DMS53 treated with DMSO at 0.1 percent for 48 hours (cell line): ENCODE measurements around the gene CTH.
"Not testable (repeated sequence)": the region's sequence is repeated elsewhere in the genome, so short reads cannot be mapped to it uniquely, and the experiment has no call there.

ENCODE experiments used
- DNase-seq: peaks from one replicate; lab custom pipeline; 2025; ENCODE audit not compliant: unreplicated experiment; lab: John Stamatoyannopoulos, UW

CTH gene

DNA sequence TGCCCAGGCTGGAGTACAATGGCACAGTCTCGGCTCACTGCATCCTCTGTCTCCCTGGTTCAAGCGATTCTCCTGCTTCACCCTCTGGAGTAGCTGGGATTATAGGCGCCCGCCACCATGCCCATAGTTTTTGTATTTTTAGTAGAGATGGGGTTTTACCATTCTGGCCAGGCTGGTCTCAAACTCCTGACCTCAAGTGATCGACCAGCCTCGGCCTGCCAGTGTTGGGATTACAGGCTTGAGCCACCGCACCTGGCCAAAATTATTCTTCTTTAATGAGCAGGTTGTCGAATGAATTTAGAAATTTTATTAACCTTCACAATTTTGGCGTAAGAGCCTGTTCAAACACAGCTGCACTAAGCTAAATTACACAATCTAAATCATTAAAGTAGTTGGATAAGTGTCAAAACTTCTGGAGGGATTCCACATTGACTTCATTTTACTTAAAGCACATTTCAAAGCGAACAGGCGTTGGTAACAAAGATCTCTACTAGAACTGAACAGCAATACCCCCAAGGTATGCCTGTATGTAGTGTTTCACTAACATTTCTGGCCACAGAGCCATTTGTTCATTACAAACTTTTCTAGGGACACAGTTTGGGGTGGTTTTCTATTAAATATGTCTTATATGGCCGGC lies 5.2 kb upstream of the CTH start:
- no peak for DNase-seq

DNA sequence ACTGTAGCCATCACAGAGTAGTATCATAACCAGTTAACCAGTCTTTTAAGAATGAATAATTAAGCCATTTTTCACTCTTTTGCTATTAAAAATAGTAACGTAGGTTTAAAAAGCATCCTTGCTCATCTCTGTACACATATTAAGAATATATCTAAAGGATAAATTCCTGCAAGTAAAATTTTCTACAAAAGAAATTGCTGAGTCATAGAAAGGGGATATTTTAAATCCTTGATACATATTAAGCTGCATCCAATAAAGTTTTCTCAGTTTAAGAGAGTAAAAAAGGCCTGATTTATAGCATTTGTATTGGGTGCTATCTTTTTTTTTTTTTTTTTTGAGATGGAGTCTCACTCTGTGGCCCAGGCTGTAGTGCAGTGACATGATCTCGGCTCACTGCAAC lies 1.9 kb upstream of the CTH start:
- DNase-seq: no peak

- peak; percentile 64 for DNase-seq
These were observed 334 bp downstream of the CTH start for GRCh38 chr1:70411360-70411844.

GRCh38 chr1:70415882-70416281 lies 4.8 kb downstream of the CTH start:
- DNase-seq: no peak

GRCh38 chr1:70418973-70419734 lies 8.1 kb downstream of the CTH start:
- DNase-seq: not testable (repeated sequence)

- no peak for DNase-seq
These were observed 9.3 kb downstream of the CTH start for GRCh38 chr1:70420320-70420719.

DNA sequence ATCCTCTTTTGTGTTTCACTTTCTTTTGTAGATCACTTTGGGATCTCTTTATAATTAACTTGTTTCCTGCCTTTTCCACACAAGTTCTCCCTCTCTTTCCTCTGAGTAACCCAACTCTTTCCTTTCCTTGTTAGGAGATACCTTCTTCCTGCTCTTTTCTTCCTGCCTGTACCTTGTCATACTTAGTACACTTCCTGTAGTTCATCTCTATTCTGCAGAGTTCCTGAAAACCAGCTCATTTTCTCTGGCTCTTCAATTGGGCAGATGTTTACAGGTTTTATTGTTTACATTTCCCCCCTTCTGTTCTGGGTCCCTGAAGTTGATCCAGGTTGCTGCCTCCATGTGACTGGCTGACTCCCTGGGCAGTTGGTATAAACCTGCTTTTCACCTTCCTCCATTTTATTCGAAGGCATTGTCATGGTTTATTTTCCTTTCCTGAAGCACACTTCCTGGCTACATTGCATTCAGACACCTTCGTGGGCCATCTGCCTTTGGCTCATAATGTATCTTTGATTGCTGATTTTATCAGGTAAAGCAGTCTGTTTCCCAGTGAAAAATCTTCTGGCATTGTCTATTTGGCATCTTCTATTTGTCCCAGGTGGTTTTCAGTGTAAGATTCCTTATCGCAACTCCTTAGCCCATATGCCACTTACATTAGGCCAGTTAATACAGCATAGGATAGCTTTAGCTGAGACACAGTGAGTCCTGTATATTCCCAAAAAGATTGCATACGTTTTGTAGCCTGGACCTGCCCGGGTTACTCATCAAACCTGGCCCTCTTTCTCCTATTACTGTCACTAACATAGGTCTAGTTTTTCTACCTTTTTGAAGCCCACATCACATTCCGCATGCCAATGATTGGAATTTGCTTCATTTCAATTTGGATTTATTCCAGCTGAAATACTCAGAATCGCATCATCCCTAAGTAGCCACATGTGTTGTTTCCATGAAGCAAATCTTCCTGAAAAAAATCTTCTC lies 15.4 kb downstream of the CTH start:
- DNase-seq: peak; percentile 77

- no peak for DNase-seq
These were observed 16.9 kb downstream of the CTH start for GRCh38 chr1:70427976-70428375.

DNA sequence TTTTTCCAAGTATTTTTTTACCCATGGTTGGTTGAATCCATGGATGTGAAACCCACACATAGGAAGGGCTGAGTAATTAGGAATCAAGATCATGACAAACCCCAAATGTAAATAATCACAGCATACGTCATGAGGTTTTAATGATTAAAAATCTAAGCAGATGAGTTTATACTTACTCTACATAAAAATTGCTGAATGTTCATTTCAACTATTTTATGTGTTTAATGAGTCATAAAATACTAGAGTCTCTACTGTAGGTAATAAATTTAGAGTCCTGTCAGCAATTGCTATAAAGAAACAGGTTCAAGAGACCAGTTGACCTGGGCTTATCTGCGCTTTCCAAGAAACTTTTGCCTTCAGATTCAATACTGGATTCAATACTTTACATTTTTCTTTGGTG lies 18.2 kb downstream of the CTH start:
- no peak for DNase-seq

DNA sequence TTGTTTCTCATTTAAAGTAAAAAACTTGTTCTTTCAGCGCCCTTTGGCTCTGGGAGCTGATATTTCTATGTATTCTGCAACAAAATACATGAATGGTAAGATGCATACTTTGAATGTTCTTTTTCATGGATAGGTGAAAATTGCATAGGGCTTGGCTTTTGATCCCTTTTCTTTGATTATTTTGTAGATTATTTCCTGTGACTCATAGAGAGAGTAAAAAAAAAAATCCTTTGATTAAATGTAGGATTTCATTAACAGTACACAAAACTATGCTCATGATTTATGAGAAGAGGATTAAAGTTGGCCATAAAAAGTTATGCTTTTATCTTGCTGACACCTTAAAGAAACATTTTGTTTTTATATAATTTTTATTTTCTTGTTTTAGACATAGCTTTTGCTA lies 18.7 kb downstream of the CTH start:
- DNase-seq: no peak

DNA sequence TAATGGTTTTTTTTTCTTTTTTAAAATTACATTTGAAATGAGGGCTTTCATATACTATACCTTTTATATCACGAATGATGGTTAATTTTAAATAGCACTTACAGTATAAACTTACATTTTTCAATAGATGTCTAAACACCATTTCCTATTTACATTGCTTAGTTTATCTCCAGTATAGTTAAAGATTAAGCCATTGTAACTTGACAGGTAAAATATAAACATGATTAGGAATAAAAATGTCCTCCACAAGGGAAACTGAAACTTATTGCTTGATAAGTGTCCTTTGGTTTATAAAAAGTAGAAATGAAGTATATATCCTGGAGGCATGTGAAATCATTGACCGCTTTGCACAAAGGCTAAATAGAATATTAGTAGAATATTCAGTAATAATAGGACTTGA lies 20.2 kb downstream of the CTH start:
- DNase-seq: no peak

GRCh38 chr1:70431874-70432273 lies 20.8 kb downstream of the CTH start:
- no peak for DNase-seq

DNA sequence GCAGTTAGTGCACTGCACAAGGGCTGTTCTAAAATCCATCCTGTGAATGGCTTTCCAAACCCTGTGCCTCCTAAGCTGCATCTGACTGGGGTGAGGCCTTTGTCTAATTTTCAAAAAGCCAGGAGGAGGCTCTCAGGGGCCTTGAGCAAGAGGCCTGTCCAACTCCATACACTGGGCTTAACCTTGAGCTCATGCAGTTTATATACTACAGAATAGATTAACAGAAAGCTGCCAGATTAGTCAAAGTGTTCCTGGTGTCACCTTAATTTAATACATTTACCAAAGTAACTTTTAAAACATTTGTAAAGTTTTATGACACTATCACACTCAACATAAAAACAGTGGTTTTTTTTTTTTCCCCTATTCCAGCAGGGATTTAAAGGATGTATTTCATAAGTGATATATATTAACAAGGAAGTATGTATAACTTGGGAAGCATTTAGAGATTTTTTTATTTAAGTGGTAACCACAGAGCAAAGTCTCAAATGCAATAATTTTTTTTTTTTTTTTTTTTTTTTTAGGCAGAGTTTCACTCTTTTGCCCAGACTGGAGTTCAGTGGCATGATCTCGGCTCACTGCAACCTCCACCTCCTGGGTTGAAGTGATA lies 23.3 kb downstream of the CTH start:
- DNase-seq: no peak

DNA sequence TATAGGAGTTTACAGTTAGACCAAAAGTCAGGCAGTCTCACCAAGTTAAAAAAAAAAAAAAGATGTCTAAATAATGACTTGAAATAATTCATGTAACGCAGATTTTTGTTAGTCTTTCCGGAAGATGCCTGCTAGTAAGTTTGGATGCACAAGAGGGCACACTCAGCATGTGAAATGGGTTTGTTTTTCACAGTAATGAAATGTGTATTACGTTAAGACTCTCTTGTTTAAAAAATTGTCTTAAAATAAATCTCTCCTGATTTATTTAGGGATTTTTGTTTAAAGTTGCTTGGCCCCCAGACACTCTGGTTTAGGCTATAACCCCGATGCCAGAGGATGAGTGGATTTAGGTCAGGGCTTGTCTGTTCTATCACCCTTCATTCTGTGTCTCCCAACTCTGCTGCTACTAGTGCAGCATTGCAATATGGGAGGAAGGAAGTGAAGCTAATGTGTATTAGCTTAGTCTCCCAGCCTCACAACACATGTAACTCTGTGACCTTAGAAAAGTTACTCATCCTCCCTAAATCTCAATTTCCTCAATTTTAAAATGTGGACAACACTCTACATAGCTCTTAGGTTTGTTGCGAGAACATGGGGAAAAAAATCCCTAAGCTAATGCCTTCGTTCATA lies 25.7 kb downstream of the CTH start:
- DNase-seq: no peak

DNA sequence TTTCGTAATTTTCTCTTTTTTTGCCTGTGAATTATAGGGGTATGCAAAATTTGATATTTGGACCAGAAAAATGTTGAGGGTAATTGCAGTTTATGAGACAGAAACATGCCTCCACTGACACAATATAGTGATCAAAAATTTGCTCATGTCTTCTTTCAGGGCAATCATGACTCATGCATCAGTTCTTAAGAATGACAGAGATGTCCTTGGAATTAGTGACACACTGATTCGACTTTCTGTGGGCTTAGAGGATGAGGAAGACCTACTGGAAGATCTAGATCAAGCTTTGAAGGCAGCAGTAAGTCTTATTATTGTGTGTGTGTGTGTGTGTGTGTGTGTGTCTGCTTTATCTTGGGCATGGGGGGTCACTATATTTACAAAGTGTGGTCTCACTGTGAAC lies 27.5 kb downstream of the CTH start:
- no peak for DNase-seq

- no peak for DNase-seq
These were observed 29.7 kb downstream of the CTH start for GRCh38 chr1:70440642-70441391.

DNA sequence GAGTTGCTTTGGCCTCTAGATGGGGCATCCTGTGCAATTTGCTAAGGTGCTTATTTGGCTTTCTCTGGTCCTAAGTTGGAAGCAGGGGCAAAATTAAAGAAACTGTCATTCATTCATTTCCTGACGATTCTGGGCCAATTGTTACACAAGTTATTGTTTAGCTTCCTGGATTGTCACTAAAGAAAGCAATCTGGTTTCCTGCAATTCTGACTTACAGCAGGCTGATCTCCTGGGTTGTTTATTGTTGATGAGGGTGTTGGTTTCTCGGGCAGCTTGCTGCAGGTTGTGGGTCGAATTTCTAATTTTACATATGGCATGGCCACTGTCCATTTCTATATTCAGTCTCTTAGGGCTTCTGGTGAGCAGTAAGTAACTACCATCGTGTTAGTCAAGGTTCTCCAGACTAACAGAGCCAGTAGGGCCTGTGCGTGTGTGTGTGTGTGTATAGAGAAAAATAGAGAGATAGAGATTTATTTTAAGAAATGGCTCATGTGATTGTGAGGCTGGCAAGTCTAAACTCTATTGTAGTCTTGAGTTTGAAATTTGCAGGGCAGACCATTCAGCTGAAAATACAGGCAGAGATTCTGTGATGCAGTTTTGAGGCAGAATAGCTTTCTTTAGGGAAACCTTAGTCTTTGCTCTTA lies 30.4 kb downstream of the CTH start:
- no peak for DNase-seq

GRCh38 chr1:70442490-70442889 lies 31.4 kb downstream of the CTH start:
- DNase-seq: no peak

DNA sequence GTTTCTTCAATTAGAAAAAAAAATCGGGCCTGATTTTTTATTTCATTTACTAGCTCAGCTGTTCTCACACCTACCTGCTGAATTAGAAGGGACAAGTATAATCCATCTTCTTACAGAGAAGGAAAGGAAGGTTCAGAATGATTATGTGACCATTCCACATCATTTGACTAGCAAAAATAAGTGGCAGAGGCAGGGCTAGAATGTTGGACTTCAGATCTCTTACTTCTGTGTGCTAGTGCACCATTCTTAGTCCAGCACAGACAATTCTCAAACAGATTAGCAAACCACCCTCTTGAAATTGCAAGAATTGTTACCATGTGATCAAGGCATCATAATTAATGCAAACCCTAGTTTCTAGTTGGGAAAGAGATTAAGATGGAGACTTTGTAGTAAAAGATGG lies 32.7 kb downstream of the CTH start:
- DNase-seq: no peak
